IMR-90 (cell line): ENCODE measurements around the gene AAGAB.

Experiments
- BHLHE40 ChIP-seq: fragments of 150-350 bp; IDR thresholded peaks from 2 replicates; pipeline ENCODE4 v1.6.1; 2016; ENCODE audit warnings: mild to moderate bottlenecking, low read depth, low read length
- POLR2A ChIP-seq: IDR thresholded peaks from 2 replicates; pipeline ENCODE4 v1.6.1; 2012; ENCODE audit warnings: mild to moderate bottlenecking, low read depth, low read length
- TF ChIP-seq, protein P1 (sequence below): conservative IDR thresholded peaks from 2 replicates; pipeline ENCODE4 v1.5.1; 2012; ENCODE audit warnings: mild to moderate bottlenecking, low read depth, low read length, improper control_type of control experiment

DNA sequence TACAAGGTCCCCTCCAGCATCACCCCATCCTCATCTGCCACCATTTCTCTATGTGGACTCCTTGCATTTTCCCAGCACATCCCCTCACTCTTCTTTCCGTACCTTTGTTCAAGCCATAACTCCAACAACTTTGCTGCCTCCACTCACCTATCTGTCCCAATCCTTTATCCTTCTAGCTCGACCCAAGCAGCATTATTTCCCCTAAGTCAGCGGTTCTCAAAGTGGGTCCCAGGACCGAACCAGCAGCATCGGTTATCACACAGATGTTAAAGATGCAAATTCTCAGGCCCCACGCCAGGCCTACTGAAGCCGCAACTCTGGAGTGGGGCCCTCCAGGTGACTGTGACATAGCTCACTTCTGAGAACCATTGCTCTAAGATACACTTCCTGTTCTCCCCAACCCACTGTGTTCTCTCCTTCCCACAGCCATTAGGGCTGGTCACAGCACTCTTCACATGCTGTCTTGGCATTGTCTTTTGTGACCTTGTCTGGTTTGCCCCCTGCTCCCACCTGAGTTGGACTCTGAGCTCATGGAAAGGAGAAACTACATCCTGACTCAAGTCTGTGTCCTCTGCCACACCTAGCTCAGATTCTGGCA is 56.2 kb downstream of the AAGAB start:
- TF ChIP-seq POLR2A (no peak), BHLHE40 (no peak)
- TF ChIP-seq, protein P1, sequence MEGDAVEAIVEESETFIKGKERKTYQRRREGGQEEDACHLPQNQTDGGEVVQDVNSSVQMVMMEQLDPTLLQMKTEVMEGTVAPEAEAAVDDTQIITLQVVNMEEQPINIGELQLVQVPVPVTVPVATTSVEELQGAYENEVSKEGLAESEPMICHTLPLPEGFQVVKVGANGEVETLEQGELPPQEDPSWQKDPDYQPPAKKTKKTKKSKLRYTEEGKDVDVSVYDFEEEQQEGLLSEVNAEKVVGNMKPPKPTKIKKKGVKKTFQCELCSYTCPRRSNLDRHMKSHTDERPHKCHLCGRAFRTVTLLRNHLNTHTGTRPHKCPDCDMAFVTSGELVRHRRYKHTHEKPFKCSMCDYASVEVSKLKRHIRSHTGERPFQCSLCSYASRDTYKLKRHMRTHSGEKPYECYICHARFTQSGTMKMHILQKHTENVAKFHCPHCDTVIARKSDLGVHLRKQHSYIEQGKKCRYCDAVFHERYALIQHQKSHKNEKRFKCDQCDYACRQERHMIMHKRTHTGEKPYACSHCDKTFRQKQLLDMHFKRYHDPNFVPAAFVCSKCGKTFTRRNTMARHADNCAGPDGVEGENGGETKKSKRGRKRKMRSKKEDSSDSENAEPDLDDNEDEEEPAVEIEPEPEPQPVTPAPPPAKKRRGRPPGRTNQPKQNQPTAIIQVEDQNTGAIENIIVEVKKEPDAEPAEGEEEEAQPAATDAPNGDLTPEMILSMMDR = no peak
